OCI-LY1 (cell line): ENCODE measurements around the gene MRPL1.

ENCODE experiments used
- EZH2 ChIP-seq: fragments of 200-600 bp; sonication (generic), shearing (Covaris generic); IDR thresholded peaks from 2 replicates; pipeline ENCODE4 v1.8.0; 2017; ENCODE audit warnings: borderline replicate concordance, mixed run types, mild to moderate bottlenecking, antibody characterized with exemption, low read length, moderate library complexity, mixed read lengths
- TF ChIP-seq, protein P1 (sequence below): fragments of 200-600 bp; sonication (generic), shearing (Covaris generic); IDR thresholded peaks from 2 replicates; pipeline ENCODE4 v1.5.1; 2017; ENCODE audit warnings: mild to moderate bottlenecking, antibody characterized with exemption, low read length, moderate library complexity, mixed read lengths

DNA sequence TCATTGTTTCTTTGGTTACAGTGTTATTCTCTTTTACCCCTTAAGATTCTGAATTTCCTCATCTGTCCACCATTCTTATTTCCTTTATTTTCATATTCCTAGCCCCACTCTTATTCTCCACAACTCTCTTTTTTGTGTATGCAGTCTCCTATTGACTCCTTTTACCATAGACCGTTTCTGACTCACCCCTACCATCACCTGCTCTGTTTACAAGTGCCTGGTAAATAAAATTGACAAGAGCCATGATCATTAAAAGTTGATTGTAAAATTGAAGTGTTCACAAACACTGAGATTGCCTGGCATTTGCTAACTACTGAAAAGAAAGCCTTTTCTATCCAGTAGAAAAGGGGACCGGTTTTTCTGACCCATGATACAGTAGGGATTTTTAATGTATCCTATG, 54.4 kb downstream of the MRPL1 start:
- TF ChIP-seq, protein P1, sequence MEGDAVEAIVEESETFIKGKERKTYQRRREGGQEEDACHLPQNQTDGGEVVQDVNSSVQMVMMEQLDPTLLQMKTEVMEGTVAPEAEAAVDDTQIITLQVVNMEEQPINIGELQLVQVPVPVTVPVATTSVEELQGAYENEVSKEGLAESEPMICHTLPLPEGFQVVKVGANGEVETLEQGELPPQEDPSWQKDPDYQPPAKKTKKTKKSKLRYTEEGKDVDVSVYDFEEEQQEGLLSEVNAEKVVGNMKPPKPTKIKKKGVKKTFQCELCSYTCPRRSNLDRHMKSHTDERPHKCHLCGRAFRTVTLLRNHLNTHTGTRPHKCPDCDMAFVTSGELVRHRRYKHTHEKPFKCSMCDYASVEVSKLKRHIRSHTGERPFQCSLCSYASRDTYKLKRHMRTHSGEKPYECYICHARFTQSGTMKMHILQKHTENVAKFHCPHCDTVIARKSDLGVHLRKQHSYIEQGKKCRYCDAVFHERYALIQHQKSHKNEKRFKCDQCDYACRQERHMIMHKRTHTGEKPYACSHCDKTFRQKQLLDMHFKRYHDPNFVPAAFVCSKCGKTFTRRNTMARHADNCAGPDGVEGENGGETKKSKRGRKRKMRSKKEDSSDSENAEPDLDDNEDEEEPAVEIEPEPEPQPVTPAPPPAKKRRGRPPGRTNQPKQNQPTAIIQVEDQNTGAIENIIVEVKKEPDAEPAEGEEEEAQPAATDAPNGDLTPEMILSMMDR: no peak
- no peak for TF ChIP-seq EZH2
